Activated CD4-positive, alpha-beta memory T cell treated with anti-CD3 and anti-CD28 coated beads, Interleukin-2, amount 10 ng/mL, durations not matched to agents 7 days and 5 days (primary cell): ENCODE data around the gene SPATA17. TPM values are rescaled to one million over a fixed set of nuclear protein-coding genes. Genes with fewer than 3 reads are reported as not detected.

Experiments
- CTCF ChIA-PET: fragments of 350-600 bp; sonication (Branson Sonifier 250); formaldehyde crosslinking; loops from one replicate; lab custom pipeline; 2021; ENCODE audit warnings: antibody characterized with exemption, inconsistent platforms; lab: Charles Lee
- POLR2A ChIA-PET: fragments of 350-600 bp; sonication (Branson Sonifier 250); formaldehyde crosslinking; loops from one replicate; lab custom pipeline; 2021; ENCODE audit warnings: antibody characterized with exemption; lab: Charles Lee
- DNase-seq: peaks from one replicate; pipeline ENCODE4 v3.0.0-alpha.2; 2020
- H3K27ac Mint-ChIP-seq: one replicate; pipeline ENCODE4 v1.8.0; 2021; ENCODE audit warnings: mild to moderate bottlenecking, mixed read lengths
- H3K27me3 Mint-ChIP-seq: one replicate; pipeline ENCODE4 v1.8.0; 2021; ENCODE audit warnings: mixed read lengths
- H3K36me3 Mint-ChIP-seq: one replicate; pipeline ENCODE4 v1.8.0; 2021; ENCODE audit warnings: low read depth, mixed read lengths
- H3K4me1 Mint-ChIP-seq: one replicate; pipeline ENCODE4 v1.8.0; 2021; ENCODE audit warnings: mixed read lengths
- H3K4me3 Mint-ChIP-seq: one replicate; pipeline ENCODE4 v1.8.0; 2021; ENCODE audit warnings: mild to moderate bottlenecking, mixed read lengths
- H3K9me3 Mint-ChIP-seq: one replicate; pipeline ENCODE4 v1.8.0; 2021; ENCODE audit warnings: mixed read lengths
- total RNA-seq, 2 experiments: library from RNA; stranded (reverse); gene quantifications; one replicate each; pipeline ENCODE4 v1.2.3, GENCODE V29; 2021

The SPATA17 gene
- total RNA-seq, 2 experiments from 2014 or later, result not detected

DNA sequence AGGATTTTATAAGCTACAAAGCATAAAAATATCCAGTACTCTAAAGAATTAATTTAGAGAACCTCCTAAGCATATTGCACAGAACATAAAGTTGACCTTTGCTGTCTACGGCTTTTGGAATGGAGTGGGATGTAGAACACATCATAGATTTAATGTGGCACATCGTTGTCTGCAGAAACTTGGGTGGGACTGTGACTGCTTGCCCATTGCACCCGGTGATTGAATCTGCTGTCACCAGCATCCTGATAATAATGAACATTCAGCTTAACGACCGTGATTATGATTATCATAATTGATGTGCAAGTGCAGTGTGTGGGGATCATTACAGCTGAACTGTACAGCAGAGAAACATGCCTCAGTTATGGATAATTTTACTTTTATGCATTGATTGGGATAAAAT is 181.9 kb downstream of the SPATA17 start:
- Mint-ChIP-seq H3K9me3 (peaks cover 8% of the 10 kb centered on the region), H3K36me3 (no peaks in the 10 kb centered on the region), H3K4me1 (no peaks in the 10 kb centered on the region), H3K27ac (no peak overlapping the region), H3K27me3 (no peaks in the 10 kb centered on the region), H3K4me3 (no peak overlapping the region)
- ChIA-PET POLR2A (no interaction called here), CTCF (no interaction called here)
- no peak for DNase-seq

DNA sequence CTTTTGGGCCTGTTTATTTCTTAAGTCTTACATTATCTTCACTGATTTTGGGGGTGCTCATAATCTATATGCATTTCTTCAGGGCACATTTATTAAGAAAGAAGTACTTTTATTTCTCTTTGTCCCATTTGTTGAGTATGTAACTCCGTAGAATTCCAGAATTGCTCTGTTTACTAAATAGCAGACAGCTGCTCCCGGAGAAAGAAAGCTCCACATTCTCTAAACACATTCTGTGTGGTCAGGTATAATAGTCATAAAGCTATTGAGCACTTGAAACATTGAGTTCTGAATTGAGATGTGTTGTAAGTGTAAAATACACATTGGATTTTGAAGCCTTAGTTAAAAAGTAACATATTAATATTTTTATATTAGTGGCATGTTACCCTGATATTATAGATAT is 206.5 kb downstream of the SPATA17 start:
- CTCF ChIA-PET, result no interaction called here
- POLR2A ChIA-PET, result no interaction called here
- Mint-ChIP-seq H3K4me1 (no peaks in the 10 kb centered on the region), H3K9me3 (no peaks in the 10 kb centered on the region), H3K27ac (no peak overlapping the region), H3K36me3 (no peaks in the 10 kb centered on the region), H3K4me3 (no peak overlapping the region), H3K27me3 (no peaks in the 10 kb centered on the region)
- DNase-seq, result no peak

DNA sequence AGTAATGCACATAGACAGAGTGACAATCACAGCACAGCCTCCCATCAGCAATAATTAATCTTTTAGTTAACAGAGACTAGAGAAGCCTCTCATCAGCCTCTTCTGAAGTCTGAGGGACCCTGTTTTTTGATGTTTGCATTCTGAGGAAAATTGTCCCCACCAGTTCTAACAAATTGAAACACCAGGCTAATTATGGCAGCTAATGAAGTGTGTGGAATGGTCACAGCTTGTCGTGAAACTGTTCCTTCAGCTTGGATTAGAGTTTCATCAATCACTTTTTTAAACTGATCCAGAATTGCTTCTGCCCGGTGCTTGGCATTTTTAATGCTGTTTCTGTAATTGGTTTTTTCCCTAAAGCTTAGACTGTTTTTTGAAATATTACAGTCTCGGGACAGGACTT is 208.0 kb downstream of the SPATA17 start:
- DNase-seq, result no peak
- Mint-ChIP-seq H3K27me3 (no peaks in the 10 kb centered on the region), H3K4me3 (no peak overlapping the region), H3K4me1 (no peaks in the 10 kb centered on the region), H3K36me3 (no peaks in the 10 kb centered on the region), H3K9me3 (no peaks in the 10 kb centered on the region), H3K27ac (no peak overlapping the region)
- CTCF ChIA-PET, result no interaction called here
- POLR2A ChIA-PET, result no interaction called here

DNA sequence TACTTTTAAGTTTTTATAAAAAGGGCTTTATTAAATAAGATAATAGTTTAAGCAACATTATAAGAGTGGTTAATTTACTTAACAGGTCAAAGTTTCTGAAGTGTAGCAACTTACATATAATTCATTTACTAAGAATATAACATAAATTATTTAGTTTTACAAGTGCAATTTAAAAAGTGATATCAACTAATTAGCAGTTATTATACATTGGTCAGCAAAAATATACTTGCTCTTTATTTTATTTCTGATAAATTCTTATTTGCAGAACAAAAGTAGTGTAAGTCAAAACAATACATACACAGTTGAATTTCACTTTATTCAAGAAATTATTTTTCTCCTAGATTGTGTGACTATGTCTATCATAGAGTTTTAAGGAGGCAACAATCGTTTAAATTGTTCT is 215.6 kb downstream of the SPATA17 start:
- DNase-seq, result no peak
- Mint-ChIP-seq H3K4me1 (no peaks in the 10 kb centered on the region), H3K36me3 (no peaks in the 10 kb centered on the region), H3K27ac (no peak overlapping the region), H3K4me3 (no peak overlapping the region), H3K27me3 (no peaks in the 10 kb centered on the region), H3K9me3 (no peaks in the 10 kb centered on the region)
- CTCF ChIA-PET, result no interaction called here
- POLR2A ChIA-PET, result no interaction called here

DNA sequence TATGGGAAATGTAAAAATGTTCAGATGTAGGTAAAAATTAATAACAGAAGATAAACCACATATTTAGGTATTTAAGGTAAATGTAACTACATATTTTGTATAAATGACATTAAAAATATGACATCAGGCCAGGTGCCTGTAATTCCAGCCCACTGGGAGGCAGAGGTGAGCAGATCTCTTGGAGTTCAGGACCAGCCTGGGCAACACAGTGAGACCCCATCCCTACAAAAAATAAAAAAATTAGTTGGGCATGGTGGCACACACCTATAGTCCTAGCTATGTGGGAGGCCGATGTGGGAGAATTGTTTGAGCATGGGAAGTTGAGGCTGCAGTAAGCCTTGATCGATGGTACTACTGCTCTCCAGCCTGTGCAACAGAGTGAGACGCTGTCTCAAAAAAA is 216.5 kb downstream of the SPATA17 start:
- ChIA-PET POLR2A (no interaction called here), CTCF (no interaction called here)
- no peaks in the 10 kb centered on the region for H3K27me3 Mint-ChIP-seq
- no peaks in the 10 kb centered on the region for H3K4me1 Mint-ChIP-seq
- H3K9me3 Mint-ChIP-seq, result no peaks in the 10 kb centered on the region
- no peaks in the 10 kb centered on the region for H3K36me3 Mint-ChIP-seq
- H3K27ac Mint-ChIP-seq, result no peak overlapping the region
- no peak for DNase-seq
- H3K4me3 Mint-ChIP-seq, result no peak overlapping the region

DNA sequence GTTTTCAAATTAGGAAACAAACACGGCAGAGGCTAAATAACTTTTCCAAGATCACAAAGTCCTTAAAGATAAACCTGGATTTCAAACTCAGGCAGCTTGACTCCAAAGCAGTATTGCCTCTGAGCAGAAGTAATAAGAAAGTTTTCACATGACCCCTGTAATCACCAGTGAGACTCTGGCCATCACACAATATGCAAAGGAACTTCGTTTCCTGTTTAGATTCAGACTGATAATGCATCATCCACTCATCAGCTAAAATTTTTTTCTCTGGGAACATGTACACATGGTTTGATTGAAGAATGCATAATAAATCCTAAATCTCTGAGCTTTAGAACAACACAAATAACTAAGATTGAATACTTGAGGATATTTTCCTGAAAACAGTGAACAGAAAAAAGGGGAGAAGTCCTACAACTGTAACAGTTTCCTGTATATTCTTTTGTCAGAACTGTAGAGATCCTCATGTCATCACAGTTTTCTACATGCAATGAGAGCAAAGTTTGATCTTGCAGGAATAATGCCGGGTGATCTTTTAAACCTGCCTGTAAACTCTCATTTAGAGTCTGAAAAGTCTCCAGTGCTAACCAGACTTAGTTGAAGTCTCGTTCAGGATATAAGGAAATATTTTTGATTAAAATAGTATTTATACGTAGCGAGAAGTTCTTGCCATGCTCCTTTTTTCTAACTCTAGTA is 225.3 kb downstream of the SPATA17 start:
- no peaks in the 10 kb centered on the region for H3K36me3 Mint-ChIP-seq
- no peak for DNase-seq
- no peak overlapping the region for H3K4me3 Mint-ChIP-seq
- H3K27ac Mint-ChIP-seq, result no peak overlapping the region
- POLR2A ChIA-PET, result no interaction called here
- CTCF ChIA-PET, result no interaction called here
- H3K4me1 Mint-ChIP-seq, result no peaks in the 10 kb centered on the region
- no peaks in the 10 kb centered on the region for H3K9me3 Mint-ChIP-seq
- no peaks in the 10 kb centered on the region for H3K27me3 Mint-ChIP-seq

DNA sequence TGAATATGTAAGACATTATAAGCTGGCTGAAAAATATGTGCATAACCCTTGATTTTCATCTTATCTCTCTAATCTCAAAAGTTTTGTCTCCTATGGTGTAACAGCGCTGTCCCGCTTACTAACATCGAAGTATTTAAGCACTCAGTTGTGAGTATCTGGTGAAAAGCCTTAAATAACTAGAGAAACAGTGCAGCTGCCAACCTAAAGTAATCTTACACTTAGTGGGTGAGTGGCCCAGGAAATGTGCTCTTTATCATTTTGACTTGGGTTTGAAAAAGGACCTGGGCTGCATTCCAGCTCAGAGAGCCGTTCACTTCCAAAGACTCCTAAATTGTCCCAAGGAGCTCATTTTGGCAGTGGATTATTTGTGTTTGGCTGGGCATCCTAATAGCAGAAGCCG is 225.9 kb downstream of the SPATA17 start:
- Mint-ChIP-seq H3K36me3 (no peaks in the 10 kb centered on the region), H3K4me1 (no peaks in the 10 kb centered on the region), H3K27ac (no peak overlapping the region), H3K4me3 (no peak overlapping the region), H3K27me3 (no peaks in the 10 kb centered on the region), H3K9me3 (no peaks in the 10 kb centered on the region)
- no peak for DNase-seq
- ChIA-PET CTCF (no interaction called here), POLR2A (no interaction called here)

DNA sequence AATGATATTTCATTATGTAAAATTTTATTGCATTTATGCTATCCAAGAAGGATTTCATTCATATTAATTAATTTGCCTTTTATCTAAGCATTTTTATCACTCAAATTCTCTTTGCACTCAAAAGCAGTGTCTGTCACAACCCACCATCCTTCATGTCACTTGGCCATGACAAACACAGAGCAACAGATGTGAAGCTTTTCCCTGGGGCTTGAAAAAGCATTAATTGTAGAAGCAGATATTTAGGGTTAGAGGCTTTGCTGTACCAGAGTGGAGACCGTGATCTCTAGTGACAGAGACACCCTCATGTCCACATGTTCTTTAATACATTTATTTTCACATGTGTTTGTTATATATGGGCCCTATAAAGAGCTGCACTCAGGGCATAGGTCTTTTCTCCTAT is 230.5 kb downstream of the SPATA17 start:
- CTCF ChIA-PET, result no interaction called here
- Mint-ChIP-seq H3K9me3 (no peaks in the 10 kb centered on the region), H3K27me3 (no peaks in the 10 kb centered on the region), H3K4me3 (no peak overlapping the region), H3K27ac (no peak overlapping the region), H3K4me1 (no peaks in the 10 kb centered on the region), H3K36me3 (no peaks in the 10 kb centered on the region)
- DNase-seq, result no peak
- POLR2A ChIA-PET, result no interaction called here

DNA sequence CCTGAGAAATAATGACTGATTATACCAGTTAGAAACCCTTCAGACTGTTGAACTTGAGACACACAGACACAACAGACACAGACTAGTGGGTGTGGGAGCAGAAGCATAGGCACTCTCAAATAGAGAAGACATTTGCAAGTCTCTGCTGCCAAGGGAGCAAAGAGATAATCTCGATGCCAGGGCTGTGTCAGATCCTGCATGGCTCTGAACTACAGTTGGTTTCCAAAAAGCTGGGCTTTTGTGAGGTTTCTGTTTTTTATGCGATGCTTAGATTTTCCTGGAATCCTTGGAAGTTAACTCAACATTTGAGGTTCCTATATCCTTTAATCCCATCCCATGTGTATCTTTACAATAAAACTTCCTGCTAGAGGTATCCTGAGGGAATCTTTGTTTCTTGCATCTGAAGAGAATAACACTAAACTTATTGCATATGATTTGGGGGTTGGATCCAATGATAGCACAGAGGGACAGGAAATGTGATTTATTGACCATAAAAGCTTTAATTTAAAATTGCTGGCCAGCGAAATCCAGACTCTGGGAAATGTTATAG is 236.4 kb downstream of the SPATA17 start:
- ChIA-PET POLR2A (no interaction called here), CTCF (no interaction called here)
- Mint-ChIP-seq H3K27ac (no peak overlapping the region), H3K4me1 (no peaks in the 10 kb centered on the region), H3K9me3 (no peaks in the 10 kb centered on the region), H3K27me3 (no peaks in the 10 kb centered on the region), H3K4me3 (no peak overlapping the region), H3K36me3 (no peaks in the 10 kb centered on the region)
- DNase-seq, result no peak

DNA sequence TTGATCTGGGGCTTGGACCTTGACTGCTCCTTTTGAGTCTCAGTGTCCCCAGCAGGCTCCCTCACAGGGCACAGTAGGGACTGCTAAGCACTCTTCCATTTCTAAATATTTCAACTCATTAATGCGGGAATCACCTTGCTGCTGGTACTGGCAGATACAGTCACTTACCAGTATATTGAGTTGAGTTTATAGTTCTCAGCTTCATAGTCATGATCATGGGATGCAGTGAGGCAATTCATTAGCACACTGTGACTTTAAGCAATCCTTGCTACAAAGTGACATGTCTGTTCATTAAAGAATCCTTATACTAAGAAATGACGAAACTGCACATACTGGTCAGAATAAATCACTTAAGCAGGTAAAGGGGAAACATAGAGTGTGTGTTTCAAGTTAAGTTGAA is 240.8 kb downstream of the SPATA17 start:
- CTCF ChIA-PET, result no interaction called here
- POLR2A ChIA-PET, result no interaction called here
- H3K4me3 Mint-ChIP-seq, result no peak overlapping the region
- H3K27ac Mint-ChIP-seq, result no peak overlapping the region
- no peaks in the 10 kb centered on the region for H3K4me1 Mint-ChIP-seq
- no peaks in the 10 kb centered on the region for H3K27me3 Mint-ChIP-seq
- no peaks in the 10 kb centered on the region for H3K9me3 Mint-ChIP-seq
- no peaks in the 10 kb centered on the region for H3K36me3 Mint-ChIP-seq
- no peak for DNase-seq

DNA sequence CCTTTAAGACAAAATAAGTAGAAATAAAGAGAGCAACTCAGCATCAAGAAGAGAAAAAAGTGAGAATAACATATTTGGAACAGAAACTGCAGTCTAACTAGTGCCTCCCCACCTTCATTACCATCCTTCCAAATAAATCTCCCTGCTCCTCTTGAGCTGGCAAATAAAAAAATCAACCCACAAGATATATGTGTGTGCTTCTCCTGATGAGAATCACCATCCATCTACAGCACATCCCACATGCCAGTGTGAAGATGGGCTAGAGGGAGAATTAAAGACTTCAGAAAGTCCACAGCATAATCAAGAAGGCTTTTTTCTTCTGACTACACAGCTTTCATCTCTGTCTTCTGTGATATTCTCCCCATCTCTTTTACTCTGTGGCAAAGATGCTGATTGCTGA is 244.1 kb downstream of the SPATA17 start:
- CTCF ChIA-PET, result no interaction called here
- POLR2A ChIA-PET, result no interaction called here
- DNase-seq, result no peak
- H3K27me3 Mint-ChIP-seq, result no peaks in the 10 kb centered on the region
- H3K27ac Mint-ChIP-seq, result no peak overlapping the region
- no peaks in the 10 kb centered on the region for H3K4me1 Mint-ChIP-seq
- H3K36me3 Mint-ChIP-seq, result no peaks in the 10 kb centered on the region
- H3K9me3 Mint-ChIP-seq, result no peaks in the 10 kb centered on the region
- H3K4me3 Mint-ChIP-seq, result no peak overlapping the region

DNA sequence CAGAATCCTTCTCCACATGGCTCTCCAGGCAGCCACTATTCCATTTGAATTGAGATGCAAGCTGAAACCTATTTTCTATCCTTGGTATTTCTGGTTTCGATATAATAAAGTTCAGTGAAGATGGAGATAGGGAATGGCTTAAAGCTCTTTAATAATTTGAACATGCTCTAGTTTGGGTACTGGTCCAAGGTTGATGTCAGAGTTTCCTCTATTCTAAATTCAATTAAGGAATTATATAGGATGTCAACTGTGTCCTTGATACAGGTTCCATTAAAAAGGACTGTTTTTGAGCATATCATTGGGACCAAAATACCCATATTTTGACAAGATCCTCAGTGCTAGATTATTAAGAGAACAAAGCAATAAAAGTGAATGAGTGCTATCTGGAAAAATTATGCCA is 245.3 kb downstream of the SPATA17 start:
- Mint-ChIP-seq H3K4me1 (no peaks in the 10 kb centered on the region), H3K36me3 (no peaks in the 10 kb centered on the region), H3K27me3 (no peaks in the 10 kb centered on the region), H3K4me3 (no peak overlapping the region), H3K27ac (no peak overlapping the region), H3K9me3 (no peaks in the 10 kb centered on the region)
- CTCF ChIA-PET, result no interaction called here
- no peak for DNase-seq
- POLR2A ChIA-PET, result no interaction called here

DNA sequence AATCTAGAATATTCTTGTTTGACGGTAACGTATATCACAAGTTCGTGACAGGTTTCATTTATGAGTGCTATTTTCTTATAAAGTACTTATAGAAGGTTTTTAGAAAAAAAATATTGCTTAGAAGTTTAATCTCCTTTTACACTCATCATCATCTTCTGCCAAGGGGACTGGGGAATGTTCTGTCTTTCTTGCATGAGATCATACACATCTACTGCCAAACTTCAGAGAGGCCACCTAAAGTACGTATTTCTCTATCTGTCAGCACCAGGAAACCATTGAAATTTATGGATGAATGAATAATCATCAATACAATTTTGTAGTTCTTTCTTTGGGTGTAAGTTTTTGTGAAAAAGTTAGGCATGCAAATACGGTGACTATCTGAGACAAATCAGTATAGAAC is 245.8 kb downstream of the SPATA17 start:
- Mint-ChIP-seq H3K9me3 (no peaks in the 10 kb centered on the region), H3K36me3 (no peaks in the 10 kb centered on the region), H3K27ac (no peak overlapping the region), H3K4me3 (no peak overlapping the region), H3K27me3 (no peaks in the 10 kb centered on the region), H3K4me1 (no peaks in the 10 kb centered on the region)
- DNase-seq, result no peak
- CTCF ChIA-PET, result no interaction called here
- POLR2A ChIA-PET, result no interaction called here

DNA sequence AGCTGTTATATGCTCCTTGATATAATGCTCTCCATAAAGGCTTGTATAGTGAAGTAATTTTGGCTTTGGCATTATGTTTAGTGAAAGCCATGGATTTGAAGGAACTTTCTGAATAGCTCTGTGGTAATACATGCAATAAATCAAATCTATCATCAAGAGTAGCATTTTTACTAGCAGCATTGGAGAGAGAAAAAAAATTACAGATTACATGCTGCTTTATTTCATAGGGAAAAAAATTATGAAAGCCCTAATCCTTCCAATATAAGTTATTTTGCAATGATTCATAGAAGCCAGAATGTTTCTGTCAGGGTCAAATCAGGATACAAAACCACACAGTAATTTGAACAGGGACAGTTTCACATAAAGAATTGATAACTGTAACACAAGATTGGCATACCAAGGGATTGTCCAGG is 250.0 kb downstream of the SPATA17 start:
- DNase-seq, result no peak
- no peak overlapping the region for H3K4me3 Mint-ChIP-seq
- no peaks in the 10 kb centered on the region for H3K4me1 Mint-ChIP-seq
- POLR2A ChIA-PET, result no interaction called here
- peaks cover 4% of the 10 kb centered on the region for H3K9me3 Mint-ChIP-seq
- CTCF ChIA-PET, result no interaction called here
- no peak overlapping the region for H3K27ac Mint-ChIP-seq
- no peaks in the 10 kb centered on the region for H3K36me3 Mint-ChIP-seq
- no peaks in the 10 kb centered on the region for H3K27me3 Mint-ChIP-seq
